ENCODE results near the gene NFASC.

Gene NFASC

DNA sequence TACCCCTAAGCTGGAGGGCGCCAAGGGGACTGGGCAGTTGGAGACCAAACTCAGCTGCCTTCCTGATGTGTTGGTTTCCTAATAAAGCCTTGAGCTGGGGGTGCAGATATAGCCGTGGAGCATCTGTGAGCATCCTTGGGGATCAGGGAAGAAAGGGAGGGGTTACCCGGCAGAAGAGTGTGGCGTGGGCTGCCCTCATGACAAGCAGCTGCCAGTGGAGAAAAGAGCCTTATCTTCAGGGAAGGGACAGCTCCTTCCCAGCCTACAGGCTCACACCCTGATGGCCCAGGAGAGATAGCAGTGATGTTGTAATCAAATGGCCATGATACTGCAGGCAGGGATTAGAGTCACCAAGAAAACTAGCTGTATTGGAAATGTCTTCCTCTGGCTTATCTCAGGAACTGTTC lies 10.8 kb upstream of the NFASC start:
- DNase-seq (ENCODE audit: low spot score): no peak

DNA sequence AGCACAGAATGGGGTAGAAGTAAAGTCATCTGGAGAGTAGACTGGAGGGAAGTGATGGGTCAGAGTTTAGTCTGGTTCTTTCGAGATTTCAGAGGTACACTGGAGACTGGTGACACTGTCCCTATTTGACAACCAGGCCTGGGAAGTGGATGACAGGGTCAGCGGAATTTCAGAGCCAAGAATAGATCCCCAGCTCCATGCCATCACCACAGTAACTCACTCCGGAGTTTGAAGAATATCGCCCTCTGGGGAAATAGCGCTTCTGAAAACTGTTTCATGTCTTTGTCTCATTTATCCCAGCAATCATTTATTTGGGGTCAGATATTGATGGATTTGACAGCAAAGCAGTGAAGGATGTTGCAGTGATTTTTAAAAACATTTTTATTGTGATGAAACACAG lies 7.6 kb upstream of the NFASC start:
- DNase-seq (ENCODE audit: low spot score): no peak

DNA sequence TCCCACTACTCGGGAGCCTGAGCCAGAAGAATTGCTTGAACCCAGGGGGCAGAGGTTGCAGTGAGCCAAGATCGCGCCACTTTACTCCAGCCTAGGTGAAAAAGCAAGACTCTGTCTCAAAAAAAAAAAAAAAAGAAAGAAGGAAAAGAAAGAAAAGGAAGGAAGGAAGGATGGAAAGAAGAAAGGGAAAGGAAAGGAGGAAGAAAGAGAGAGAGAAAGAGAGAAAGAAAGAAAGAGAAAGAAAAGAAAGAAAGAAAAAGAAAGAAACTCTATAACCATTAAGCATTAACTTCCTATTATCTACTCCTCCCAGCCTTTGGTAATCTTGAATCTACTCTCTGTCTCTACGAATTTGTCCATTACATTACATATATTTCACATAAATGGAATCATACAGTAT lies 6.9 kb upstream of the NFASC start:
- DNase-seq (ENCODE audit: low spot score): no peak

DNA sequence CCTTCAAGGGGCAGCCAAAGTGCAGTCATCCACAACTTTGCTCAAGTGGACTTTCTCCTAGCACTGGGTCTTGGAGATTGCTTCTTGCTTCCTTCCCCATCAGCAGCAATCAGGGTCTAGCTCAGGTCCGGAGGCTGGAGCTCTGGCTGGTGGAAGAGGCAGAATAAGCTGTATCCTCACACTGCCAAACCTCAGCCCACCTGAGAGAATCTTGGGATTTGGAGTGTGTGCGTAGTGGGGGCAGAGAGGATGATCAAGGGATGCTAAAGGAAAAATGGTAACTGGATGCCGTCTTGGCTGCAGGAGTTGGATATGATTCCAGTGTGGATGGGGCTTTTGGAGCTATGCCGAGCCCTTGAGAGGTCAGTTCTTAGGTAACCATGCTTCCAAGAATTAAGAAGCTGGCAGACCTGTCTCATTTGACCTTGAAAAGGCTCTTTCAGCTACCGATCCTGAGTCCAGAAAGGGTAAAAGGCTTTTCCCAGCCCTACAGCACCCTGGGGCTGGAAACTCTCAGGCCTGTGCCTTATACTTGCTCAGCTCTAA lies 4.5 kb upstream of the NFASC start:
- DNase-seq (ENCODE audit: low spot score): no peak

DNA sequence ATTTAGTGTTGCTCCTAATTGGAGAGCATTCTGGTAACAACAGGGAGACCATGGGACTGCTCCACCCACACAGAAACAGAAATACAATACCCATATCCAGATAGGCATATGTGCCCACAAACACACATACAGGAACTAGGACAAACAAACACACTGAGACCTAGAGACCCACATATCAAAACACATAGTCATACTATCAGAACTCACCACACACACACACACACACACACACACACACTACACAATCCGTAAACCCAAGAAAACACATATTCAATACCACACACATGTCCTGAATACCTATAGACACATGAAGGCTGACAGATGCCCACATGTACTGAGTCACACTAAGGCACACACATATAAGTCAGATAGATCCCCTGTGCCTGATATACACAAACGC lies 3.5 kb upstream of the NFASC start:
- no peak for DNase-seq (ENCODE audit: low spot score)

DNA sequence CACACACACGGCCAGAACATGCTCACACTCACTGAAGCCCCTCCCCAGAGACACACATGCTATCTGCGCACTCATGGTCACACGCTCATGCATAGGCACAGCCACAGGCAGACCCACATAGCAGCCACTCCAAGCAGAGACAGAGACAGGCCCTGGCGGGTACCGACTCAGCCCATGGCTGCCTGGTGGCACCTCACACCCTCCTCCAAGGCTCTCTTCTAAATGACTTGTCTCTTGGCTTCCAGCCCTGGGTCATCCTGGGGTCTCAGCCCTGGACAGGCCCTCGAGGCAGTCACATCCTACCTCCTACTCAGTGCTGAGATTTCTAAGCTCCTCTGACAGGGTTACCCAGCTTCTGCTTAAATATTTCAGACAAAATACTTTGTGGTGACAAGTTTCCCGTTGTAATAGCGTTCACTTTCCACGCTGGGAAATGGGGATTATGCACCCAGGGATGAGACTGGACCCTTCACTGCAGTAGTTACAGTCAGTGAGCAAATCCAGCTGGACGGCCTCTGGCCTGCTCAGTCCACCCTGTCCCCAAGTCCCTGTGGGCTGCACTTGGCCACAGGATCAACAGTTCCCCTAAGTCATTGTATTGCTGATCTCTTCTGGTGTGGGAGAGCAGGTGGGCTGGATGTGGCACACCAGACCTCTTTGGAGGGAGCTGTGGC lies 2.9 kb upstream of the NFASC start:
- no peak for DNase-seq (ENCODE audit: low spot score)

DNA sequence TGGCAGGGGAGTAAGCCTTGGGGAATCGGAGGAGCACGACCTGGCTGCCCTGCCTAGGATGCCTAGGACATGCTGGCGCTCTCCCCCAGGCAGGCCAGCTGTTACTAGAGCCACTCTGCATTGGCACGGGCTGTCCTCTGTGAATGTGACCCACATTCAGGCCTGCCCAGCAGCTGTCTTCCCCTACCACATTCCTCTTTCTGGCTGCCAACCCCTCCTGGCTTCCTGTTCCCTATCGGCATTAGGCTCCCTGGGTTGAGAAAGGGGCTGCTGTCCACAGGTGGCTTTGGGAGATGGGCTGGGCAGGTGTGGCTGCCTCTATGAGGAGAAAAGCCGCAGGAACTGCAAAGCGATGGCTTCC lies 2.3 kb upstream of the NFASC start:
- no peak for DNase-seq (ENCODE audit: low spot score)

DNA sequence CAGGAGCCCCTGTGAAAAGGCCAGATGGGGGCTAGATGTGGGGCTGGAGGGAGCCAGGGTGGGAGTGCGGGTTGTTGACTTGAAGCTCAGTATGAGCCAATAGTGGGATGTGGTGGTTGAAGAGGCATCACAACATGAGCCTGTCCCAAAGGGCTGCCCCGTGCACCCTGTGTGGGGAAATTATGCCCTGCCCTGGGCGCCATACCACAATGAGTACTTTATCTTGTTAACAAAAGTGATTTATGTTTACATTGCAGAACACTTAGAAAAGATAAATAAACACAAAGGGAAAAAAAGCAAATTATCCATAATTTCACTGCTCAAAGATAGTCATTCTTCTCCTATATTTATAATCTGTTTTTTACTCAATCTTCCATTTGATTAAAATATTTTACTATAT lies 1.6 kb upstream of the NFASC start:
- DNase-seq (ENCODE audit: low spot score): no peak

DNA sequence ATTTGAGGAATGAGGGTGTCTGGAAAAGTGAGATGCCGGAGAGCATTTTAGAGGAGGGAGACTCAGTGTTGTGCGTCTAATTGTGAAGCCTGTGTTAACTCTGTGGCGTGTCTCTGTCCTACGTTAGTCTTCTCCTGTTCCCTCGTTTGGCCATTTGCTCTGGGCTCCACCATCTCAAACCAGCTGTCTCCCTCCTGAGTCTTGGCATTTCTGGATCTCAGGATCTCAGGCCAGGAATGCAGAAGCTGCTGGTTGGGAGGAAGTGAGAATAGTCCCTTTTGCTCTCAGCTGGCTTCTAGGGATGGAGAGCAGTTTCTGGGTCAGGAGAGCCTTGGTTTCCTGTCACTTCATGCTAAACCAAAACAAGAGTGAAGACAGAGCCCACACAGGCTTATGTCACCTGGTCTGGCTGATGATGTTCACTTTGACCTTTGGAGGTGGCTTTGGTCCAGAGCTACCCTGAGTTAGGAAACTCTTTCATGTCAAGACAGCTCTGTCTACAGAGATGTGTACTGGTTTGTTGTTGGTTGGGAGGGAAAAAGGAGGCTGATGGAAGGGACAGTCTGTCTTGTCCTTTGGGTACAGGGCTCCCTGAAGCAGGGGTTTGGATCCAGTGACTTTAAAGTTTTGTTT lies 859 bp downstream of the NFASC start:
- no peak for DNase-seq (ENCODE audit: low spot score)

DNA sequence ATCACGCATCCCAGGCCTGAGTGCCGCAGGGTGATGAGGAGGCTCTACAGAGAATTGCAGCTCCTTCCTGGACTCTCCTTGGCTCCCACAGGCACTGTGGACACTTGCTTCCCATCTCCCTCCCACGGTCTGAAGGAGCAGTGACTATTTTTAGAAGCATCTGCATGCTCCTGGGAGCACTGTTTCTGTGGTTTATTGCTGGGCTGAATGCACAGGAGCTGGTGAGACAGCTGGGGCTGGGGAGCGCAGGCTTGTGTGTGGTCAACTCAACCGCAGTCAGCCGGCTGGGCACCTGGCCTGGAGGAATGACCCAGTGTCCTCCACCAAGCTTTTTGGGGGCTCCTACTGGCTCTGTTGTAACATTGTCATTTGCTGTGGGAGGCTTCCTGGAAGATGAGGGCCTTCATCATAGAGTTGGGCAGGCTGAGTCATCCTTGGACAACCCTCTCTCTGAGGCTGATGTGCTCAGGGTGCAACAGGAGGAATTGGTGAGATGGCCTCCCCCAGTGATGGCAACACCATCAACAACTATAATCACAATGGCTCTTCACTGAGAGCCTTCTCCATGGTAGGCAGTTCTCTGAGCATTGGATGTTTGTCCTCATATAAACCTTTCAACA lies 1.7 kb downstream of the NFASC start:
- no peak for DNase-seq (ENCODE audit: low spot score)

DNA sequence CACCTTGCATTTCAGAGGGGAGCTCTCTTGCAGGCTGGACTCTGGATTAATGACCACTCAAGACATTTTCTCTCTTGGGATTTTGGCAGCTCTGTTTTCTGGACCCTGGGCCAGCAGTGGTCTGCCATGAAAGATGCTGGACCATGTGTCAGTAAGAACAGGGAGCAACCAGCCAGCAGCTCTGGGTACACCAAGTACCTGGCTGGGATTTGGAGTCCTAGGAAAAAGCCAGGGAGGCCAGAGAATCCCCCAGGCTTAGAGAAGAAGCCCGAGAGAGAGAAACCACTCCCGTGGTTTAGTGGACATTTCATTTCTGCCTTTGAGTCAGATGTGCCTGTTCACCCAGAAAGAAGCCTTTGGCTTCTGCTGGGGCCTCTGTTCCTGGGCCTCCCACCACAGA lies 2.5 kb downstream of the NFASC start:
- no peak for DNase-seq (ENCODE audit: low spot score)

DNA sequence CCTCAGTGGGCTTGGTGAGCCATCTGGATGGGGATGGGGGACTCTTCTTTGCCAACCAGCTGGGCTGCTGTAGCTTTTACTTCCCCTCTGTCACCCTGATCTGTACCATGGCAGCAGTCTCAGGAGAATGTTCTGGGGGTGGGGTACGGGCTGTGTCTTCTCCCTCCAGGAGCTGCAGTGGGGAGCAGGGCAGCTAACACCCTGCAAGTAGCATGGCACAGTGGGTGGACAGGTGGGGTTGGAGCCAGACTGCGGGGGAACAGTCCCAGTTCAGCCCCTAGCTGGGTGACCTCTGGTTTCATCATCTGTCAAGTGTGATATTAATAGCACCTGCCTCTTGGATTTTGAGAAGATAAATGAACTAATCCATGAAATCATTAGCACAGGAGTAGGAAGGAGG lies 3.1 kb downstream of the NFASC start:
- DNase-seq (ENCODE audit: low spot score): no peak

DNA sequence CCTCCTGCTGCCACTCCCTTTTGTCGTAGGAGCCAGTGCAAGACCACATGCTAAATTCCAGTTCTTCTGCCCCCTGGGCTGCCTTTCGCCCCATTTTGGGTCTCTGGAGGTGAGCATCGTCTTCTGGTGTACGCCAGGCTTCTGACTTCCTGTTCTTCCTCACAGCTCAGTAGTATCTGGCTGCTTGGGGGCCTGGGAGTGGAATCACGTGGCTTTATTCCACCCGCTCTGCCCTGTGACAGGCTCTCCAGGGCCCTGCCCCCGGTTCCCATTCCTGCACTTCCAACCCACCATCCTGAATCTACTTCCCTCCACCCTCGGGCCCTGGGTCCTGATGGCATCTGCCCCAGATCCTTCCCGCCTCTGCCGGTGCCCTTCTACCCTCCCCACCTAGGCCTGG lies 3.6 kb downstream of the NFASC start:
- no peak for DNase-seq (ENCODE audit: low spot score)

DNA sequence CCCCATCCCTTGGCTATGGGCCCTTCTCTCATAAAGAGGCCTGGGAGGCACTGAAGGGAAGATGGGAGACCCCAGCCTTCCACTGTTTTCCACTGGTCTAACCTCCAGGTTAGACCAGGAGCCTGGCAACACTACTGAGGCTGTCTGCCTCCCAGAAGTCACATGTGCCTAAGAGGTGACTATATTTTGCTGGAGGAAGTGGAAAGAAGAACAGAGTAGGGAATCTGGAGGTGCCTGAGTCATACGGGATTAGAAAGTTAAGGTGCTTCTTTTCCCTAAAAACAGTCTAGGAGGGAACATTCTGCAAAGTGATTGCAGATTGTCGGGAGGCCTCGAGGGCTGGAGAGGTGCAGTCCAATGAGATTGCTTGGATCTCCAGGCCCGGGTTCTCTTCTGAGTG lies 4.6 kb downstream of the NFASC start:
- DNase-seq (ENCODE audit: low spot score): no peak

DNA sequence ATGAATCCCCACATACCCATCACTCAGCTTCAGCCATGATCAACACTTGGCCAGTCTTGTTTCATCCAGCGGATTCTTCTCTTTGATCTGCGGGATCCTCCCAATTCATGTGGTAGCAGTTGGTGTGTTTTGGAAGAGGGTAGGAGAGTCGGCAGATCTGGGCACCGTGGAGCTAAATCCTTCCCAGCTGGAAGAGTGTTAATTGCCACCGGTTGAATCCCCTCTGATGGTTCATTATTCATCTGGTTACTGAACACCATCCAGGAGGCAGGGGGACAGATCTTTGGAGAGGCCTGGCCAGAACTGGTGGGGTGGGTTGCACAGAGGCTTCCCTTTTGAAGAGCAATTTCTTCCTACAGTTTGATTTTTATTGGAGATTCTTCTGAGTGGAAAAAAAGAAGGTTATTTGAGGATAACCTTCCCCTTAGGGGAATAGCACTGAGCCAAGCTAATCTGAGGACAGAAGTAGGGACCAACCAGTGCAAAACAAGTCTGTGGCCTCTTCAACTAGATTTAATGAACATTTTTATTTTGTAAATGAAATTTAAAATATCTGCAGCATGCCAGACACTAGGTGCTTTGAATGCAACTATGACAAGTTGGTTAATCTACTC lies 8.1 kb downstream of the NFASC start:
- no peak for DNase-seq (ENCODE audit: low spot score)

DNA sequence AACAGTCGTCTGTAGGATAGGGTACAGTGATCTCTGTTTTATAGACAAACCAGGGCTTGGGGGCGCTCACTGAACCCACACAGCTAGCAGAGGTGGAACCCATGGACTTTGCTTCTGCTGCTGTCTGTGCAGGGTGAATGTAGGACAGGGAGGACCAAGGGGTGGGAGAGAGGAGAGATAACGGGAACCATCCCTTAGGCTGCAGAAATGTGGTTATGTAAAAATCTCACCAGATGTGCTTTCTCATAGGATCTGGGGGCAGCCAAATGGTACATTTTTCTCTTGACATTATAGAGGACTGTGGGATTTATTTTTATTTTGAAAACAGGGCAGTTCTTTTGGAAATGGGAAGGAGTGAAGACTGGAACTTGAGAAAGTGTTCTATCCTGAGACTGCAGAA lies 8.7 kb downstream of the NFASC start:
- DNase-seq (ENCODE audit: low spot score): no peak

DNA sequence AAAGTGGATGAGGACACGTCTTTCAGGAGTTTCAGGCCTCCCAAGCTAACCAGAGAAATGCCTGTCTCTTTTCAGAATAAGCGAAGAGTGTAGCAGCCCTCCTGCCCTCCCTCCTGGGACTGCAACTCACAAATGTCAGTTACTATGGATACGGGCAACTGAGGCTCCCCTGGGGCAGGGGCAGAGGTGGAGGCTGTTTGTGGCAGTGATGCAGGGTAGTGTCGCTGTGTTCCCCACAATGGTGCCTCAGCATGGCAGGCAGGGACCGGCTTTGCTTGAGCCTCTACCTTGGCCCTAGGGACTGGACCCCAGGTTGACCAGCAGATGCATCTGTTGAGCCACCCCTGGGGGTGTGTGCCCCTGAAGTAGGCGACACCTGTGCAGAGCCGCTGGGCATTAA lies 10.2 kb downstream of the NFASC start:
- DNase-seq (ENCODE audit: low spot score): no peak

DNA sequence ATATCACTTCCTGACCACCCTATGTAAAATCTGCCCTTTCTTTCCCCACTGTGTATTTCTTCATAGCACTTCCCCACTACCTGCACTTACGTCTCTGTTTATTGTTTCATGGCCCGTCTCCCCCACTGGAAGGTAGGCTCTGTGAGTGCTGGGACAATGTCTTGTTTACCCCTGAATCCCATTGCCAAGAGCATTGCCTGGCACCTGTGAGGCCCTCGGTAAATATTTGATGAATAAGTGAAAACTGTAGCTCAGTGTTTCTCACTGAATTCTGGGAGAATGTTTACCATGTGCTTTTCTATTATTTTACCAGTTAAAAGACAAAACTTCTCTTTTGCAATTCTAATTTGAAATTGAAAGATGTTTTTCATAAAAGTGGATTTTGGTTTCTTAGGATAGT lies 11.8 kb downstream of the NFASC start:
- no peak for DNase-seq (ENCODE audit: low spot score)

DNA sequence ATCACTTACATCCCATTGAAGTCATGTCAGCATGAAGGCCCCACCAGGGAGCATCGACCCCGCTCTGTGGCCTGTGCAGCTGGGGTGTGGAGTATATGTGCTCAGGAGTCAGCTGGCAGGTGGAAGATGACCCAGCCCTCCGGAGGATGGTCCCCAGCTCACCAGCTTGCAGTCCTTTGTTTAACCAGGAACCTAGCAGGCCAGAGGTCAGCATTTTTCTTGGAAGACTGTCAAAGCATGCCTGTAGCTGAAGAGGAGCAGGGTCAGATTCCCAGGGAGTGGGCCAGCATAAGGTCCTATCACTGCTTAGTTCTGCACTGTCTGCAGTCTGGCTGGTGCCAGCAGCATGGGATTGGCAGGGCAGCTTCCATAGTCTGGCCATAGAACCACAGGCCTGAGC lies 12.7 kb downstream of the NFASC start:
- DNase-seq (ENCODE audit: low spot score): no peak

DNA sequence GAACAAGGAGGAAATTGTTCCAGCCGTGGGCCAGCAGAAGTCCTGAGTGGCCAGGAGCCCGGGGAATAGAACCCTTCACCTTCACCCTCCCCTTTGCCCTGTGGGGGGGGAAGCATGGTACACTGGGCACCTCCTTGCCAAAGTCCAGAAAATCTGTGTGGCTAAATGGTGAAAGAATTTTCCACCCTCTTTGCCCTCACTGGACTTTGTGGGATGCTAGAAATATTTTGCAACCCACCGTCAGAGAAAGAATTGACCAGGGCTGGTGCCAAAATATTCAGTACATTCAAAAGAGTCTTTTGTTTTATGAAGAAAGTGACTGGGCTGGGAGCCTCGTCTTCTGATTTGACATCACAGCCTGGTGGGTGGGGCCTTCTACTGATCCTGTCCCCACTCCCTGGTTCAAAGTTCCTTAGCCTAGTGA lies 14.6 kb downstream of the NFASC start:
- DNase-seq (ENCODE audit: low spot score): no peak

DNA sequence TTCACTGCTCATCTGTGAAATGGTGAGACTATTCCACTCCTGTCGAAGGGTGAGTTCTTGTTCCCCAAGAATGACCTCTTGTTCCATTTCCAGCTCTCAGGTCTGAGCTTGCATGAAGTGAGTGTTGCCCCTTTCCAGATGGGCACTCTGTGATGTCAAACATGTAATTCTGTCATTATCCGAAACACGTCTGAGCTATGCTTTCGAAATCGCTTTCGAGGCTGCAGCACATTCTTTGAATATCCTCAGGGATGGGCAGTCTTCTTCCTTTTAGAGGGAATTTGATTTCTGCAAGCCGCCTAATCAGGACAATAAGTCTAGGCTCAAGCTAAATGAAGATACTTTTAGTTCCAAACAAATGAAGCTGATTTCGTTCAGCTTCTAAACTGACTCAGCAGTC lies 15.1 kb downstream of the NFASC start:
- DNase-seq (ENCODE audit: low spot score): no peak

DNA sequence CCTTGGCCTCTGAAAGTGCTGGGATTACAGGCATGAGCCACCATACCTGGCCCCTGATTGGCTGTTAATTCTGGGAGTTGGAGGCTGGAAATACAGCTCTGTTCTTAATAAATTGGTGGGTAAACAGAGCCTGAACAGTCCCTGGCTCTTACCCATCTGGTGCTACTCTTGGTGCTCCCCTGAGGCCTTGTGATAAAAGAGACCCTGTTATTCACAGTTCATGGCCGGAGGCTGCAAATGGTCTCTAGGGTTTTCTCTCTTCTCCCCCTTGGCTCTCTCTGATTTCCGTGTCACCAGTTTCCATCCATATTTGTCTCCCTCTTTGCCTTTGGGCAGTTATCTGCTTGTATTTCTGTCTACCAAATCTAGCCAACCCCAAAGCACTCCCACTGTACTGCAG lies 17.2 kb downstream of the NFASC start:
- DNase-seq (ENCODE audit: low spot score): no peak

DNA sequence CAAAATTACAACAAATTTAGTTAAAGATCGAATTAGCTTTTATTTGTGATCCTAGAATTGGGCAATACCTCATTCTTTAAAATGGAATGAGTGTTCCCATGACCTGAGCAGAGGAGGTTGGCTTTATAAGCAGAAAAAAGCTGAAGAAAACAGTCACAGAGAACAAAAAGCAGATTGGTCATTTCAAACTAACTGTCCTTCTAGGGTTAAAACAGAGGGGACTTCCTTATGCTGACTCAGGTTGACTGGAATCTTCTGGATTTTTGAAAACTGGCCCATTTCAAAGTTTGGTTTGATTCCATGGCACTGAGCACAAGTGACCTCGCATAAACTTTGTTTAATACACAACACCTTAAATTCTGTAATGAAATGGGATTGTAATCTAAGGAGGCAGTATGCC lies 17.6 kb downstream of the NFASC start:
- no peak for DNase-seq (ENCODE audit: low spot score)
